Heart right ventricle (tissue), 16 donors: ENCODE results near the gene C16orf89. TPM values are rescaled to one million over a fixed set of nuclear protein-coding genes. Genes with fewer than 3 reads are reported as not detected.
A peak's percentile ranks its signal among the peaks of the same experiment; 100 is the strongest.
"Not testable (repeated sequence)": the region's sequence is repeated elsewhere in the genome, so short reads cannot be mapped to it uniquely, and the experiment has no call there.

Experiments used
- ATAC-seq, 8 donors: fragments of 200-7000 bp; cut with Tn5 transposase; one replicate each; pipeline ENCODE4 v1.9.1; 2020; ENCODE audit warnings: mild to moderate bottlenecking in 8 of 8, moderate library complexity in 8 of 8, moderate number of reproducible peaks in 1 of 8
- DNase-seq, 2 donors: peaks; one replicate each; pipeline ENCODE4 v3.0.0-alpha.2; 2020
- H3K27ac ChIP-seq, 10 donors: fragments of 200-600 bp; sonication (generic) in 2 of 10; one replicate each; pipeline versions ENCODE4 v1.5.0 to v1.8.0; 2020 to 2022; ENCODE audit warnings: mild to moderate bottlenecking in 3 of 10
- H3K27me3 ChIP-seq, 7 donors: fragments of 200-600 bp; one replicate each; pipeline ENCODE4 v1.8.0; 2021 to 2022; ENCODE audit warnings: mild to moderate bottlenecking in 2 of 7
- H3K36me3 ChIP-seq, 9 donors: fragments of 200-600 bp; sonication (generic) in 1 of 9; one replicate each; pipeline versions ENCODE4 v1.5.0 to v1.8.0; 2020 to 2022; ENCODE audit warnings: mild to moderate bottlenecking in 2 of 9
- H3K4me1 ChIP-seq, 9 donors: fragments of 200-600 bp; sonication (generic) in 1 of 9; one replicate each; pipeline versions ENCODE4 v1.5.0 to v1.8.0; 2020 to 2022; ENCODE audit warnings: mild to moderate bottlenecking in 4 of 9
- H3K4me3 ChIP-seq, 10 donors: fragments of 200-600 bp; sonication (generic) in 2 of 10; one replicate each; pipeline versions ENCODE4 v1.5.0 to v1.8.0; 2020 to 2022; ENCODE audit warnings: mild to moderate bottlenecking in 7 of 10, moderate library complexity in 2 of 10
- H3K9me3 ChIP-seq, 11 donors: fragments of 200-600 bp in 10 of 11; sonication (generic) in 2 of 11; one replicate each; pipeline versions ENCODE4 v1.5.0 to v1.8.0; 2013 to 2022; ENCODE audit warnings: mild to moderate bottlenecking in 2 of 11, control low read depth in 1 of 11, moderate library complexity in 1 of 11
- WGBS, 2 donors: extraction: QIAGEN DNeasy Blood & Tissue Kit; methylation state at CpG; one replicate each; pipeline ENCODE4 v1.1.7; 2013; ENCODE audit warnings: inconsistent platforms in 1 of 2; 5-methylcytosine and 5-hydroxymethylcytosine counted together
- intact Hi-C, 10 donors: fragments of 100-400 bp; cut with DNase I; formaldehyde crosslinking; loops; one replicate each; pipeline versions ENCODE4 v1.11.1 to v1.14.2; 2022
- polyA plus RNA-seq, 2 donors: library from polyadenylated mRNA; stranded (reverse); fragments of 200-250 nt; gene quantifications; one replicate each; pipeline ENCODE4 v1.2.3, GENCODE V29; 2013
- total RNA-seq, 10 donors: library from RNA; stranded (reverse); fragmentation: NEBNext Ultra II Directional in 3 of 10; extraction: Animal tissue kit (Norgen Biotek cat#: 25700) in 3 of 10; gene quantifications; one replicate each; pipeline versions ENCODE4 v1.2.1 to v1.2.4, GENCODE V29; 2021 to 2023
- TF ChIP-seq, protein P1 (sequence below), 9 donors: fragments of 200-600 bp; sonication (generic) in 2 of 9; IDR thresholded peaks; one replicate each; pipeline versions ENCODE4 v1.5.0 to v1.8.0; 2021 to 2022; ENCODE audit warnings: antibody characterized with exemption in 9 of 9, mild to moderate bottlenecking in 5 of 9, moderate library complexity in 1 of 9
- donor health status: Arrhythmogenic right ventricular cardiomyopathy.
- donor health status: ischemic (EF 13 %, LVEDD 7.1; RV severe dilation, severe dysfunction).
- donor health status: healthy with polysubstance abuse.
- donor health status: DM: no; HTN: yes; CAD: no.
- donor health status: DM: no; HTN: no; CAD: no.
- donor health status: ischemic (EF 25% LVEDD 6.9; RV normal size, moderate dysfunction).
- donor health status: ischemic (EF 25% LVEDD 5.7; RV mildly dilated, moderate dysfunction).
- donor health status: healthy.
- donor health status: DM: yes; HTN: yes; CAD: no.
- donor health status: Ischemic cardiomyopathy.
- donor health status: ischemic (EF 35%, LVEDD 5.7; RV mildly dilated, moderate dysfunction).
- donor health status: nonischemic (EF 11% LVEDD 7.7; RV severe dilation, severe dysfunction).
- donor health status: DM: yes; HTN: yes; CAD: no.
- donor health status: PGD.
- donor health status: ischemic (EF 29% LVEDD 5.4; RV normal size, mild dysfunction).
- donor health status: nonischemic (EF 23%, LVEDD 6.1; RV moderate dilation, normal function).

The C16orf89 gene
- total and polyA plus RNA-seq, 12 donors, result 0.28 to 44.9 (median 5.0) TPM

DNA sequence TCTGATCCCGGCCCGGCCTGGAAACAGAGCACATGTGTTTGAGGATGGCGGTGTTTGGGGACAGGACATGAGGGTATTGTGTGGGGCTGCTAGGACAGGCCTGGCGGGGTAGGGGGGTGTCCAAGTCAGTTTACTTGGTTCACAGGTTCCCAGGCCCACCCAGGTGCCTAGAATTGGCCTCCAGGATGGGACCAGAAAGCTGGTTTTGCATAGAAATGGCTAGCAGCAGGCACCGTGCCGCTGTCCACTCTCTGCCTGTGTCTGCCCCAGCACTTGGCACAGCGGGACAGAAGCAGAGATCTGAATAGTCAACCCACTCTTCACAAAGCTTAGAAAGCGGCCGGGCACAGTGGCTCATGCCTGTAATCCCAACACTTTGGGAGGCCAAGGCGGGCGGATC, 20.0 kb upstream of the C16orf89 start:
- DNase-seq, H3K27ac ChIP-seq, H3K4me1 ChIP-seq, intact Hi-C loops, H3K4me3 ChIP-seq, ATAC-seq, H3K9me3 ChIP-seq, H3K27me3 ChIP-seq: not testable (repeated sequence)
- H3K36me3 ChIP-seq, result peaks cover 0 to 88% (median 5%) of the 10 kb centered on the region in 9 donors
- WGBS, 2 donors, result 82 to 91% methylated on average over 11 of the region's 11 CpGs

DNA sequence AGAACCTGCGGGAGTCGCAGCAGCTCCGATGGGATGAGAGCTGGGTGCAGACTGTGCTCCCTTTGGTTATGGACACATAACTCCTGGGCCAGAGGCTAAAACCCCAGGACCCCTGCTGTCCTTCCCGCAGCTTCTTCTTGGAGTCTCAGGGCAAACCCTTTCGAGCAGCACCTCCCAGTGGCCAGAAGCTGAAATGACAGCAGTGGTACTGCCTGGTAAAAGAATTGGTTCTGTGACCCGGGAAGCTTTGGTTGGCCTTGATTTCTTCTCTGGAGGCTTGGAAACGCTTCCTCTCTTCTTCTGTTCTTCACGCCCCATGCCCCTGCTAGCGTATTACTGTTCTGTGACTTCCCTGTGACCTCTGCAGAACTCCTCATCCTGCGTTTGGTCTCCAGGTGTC, 19.0 kb upstream of the C16orf89 start:
- intact Hi-C loops, ATAC-seq, H3K27ac ChIP-seq, H3K27me3 ChIP-seq, H3K4me3 ChIP-seq, H3K4me1 ChIP-seq, H3K9me3 ChIP-seq: not testable (repeated sequence)
- TF ChIP-seq, protein P1, sequence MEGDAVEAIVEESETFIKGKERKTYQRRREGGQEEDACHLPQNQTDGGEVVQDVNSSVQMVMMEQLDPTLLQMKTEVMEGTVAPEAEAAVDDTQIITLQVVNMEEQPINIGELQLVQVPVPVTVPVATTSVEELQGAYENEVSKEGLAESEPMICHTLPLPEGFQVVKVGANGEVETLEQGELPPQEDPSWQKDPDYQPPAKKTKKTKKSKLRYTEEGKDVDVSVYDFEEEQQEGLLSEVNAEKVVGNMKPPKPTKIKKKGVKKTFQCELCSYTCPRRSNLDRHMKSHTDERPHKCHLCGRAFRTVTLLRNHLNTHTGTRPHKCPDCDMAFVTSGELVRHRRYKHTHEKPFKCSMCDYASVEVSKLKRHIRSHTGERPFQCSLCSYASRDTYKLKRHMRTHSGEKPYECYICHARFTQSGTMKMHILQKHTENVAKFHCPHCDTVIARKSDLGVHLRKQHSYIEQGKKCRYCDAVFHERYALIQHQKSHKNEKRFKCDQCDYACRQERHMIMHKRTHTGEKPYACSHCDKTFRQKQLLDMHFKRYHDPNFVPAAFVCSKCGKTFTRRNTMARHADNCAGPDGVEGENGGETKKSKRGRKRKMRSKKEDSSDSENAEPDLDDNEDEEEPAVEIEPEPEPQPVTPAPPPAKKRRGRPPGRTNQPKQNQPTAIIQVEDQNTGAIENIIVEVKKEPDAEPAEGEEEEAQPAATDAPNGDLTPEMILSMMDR (IDR thresholded peaks at IDR 0.05), result peak; percentile 27 to 68 (median 60)
- DNase-seq, result peak; percentile 26 to 39
- H3K36me3 ChIP-seq, result peaks cover 0 to 87% (median 5%) of the 10 kb centered on the region in 9 donors
- 64 to 66% methylated on average over 10 of the region's 10 CpGs for WGBS, 2 donors

DNA sequence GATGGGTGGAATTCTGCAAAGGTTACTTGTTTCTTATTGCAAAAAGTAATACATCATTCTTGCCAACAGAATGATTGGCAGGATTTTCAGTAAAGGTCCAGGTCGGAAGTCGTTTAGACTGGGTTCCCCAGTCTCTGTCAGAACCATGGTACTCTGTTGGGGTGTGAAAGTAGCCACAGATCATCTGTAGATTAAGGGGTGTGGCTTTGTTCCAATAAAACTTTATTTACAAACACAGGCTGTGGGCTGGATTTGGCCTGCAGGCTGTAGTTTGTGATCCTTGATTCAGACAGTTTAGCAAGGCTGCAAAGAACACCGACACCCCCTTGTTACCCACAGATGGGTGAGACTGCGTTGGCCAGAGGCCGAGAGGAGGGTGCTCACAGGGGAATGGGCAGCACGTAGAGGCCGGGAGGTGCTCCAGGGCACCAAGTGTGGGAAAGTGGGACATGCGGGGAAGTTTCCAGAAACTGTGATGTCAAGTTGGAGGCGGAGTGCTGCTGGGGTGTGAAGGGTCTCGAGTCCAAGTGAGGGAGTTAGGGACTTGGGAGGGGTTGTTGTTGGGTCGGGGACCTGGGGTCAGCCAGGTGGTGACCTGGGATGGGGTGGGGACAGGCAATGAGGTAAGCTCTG, 18.5 kb upstream of the C16orf89 start:
- 83 to 91% methylated on average over 10 to 11 of the region's 11 CpGs for WGBS, 2 donors
- not testable (repeated sequence) for ATAC-seq

DNA sequence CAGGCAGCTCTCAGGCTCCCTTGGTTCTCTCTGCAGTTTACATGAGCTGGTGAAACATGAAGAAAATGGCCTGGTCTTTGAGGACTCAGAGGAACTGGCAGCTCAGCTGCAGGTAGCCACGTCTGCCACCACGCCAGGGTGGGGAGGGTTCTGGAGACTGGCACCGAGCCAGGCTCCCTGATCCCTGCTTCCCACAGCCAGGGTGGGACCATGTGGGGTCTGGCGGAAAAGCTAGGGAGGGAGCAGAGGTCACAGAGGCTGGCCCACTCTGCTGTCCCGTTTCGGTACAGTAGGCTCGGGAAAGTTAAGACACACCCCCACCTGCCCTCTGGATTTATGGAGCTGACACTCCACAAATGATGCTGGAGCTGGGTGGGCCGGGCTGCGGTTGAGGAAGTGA, 17.9 kb upstream of the C16orf89 start:
- H3K27me3 ChIP-seq, DNase-seq, H3K4me3 ChIP-seq, H3K9me3 ChIP-seq, H3K27ac ChIP-seq, ATAC-seq, H3K4me1 ChIP-seq, intact Hi-C loops: not testable (repeated sequence)
- peaks cover 0 to 87% (median 5%) of the 10 kb centered on the region in 9 donors for H3K36me3 ChIP-seq
- 93% methylated on average over 9 of the region's 9 CpGs for WGBS, 2 donors

More for the DNA sequence above, 18.5 kb upstream of the C16orf89 start:
- H3K9me3 ChIP-seq, DNase-seq, H3K27ac ChIP-seq, H3K4me3 ChIP-seq, intact Hi-C loops, H3K4me1 ChIP-seq, H3K27me3 ChIP-seq: not testable (repeated sequence)
- H3K36me3 ChIP-seq, result peaks cover 0 to 87% (median 5%) of the 10 kb centered on the region in 9 donors

DNA sequence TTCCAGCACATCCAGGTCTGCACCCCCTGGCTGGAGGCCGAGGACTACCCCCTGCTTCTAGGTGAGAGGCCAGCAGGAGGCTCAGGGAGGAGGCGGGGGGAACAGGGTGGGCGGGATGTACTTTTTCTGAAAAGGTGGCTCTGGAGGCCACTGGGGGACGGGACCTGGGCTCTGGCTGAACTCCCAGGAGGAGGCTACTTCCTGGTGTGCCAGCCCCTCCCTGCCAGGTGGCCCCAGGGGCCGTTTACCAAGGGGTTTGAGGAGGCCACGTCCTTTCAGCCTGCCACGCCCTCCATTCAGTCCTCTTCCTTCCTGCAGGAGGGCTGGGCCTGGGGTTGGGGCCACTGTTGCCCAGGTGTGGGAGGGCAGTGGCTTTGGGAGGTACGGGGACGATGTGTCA, 15.2 kb upstream of the C16orf89 start:
- intact Hi-C loops, H3K4me3 ChIP-seq, H3K27ac ChIP-seq, H3K4me1 ChIP-seq, H3K27me3 ChIP-seq, ATAC-seq, DNase-seq, H3K9me3 ChIP-seq: not testable (repeated sequence)
- WGBS, 2 donors, result 73 to 83% methylated on average over 8 to 9 of the region's 9 CpGs
- peaks cover 0 to 92% (median 9%) of the 10 kb centered on the region in 9 donors for H3K36me3 ChIP-seq

DNA sequence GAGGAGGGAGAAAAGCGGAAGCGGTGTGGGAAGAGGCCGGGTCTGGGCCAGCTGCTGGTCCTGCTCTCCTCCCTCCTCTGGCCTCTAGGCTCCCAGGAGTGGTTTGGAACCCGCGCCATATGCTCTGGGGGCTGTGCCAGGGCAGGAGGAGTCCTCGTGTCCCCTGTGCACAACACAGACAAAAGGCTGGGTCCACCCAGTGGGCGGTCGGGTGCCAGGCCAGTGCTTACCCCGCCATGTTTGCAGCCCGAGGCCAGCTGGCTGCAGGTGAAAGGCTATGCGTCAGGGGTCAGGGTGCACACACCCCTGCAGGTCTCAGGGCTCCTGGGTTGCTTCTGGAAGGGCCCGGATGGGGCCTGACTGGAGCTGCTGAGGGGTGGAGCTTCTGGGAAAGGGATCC, 14.7 kb upstream of the C16orf89 start:
- H3K9me3 ChIP-seq, H3K4me1 ChIP-seq, DNase-seq, intact Hi-C loops, ATAC-seq, H3K27ac ChIP-seq, H3K4me3 ChIP-seq, H3K27me3 ChIP-seq: not testable (repeated sequence)
- WGBS, 2 donors, result 90 to 94% methylated on average over 12 of the region's 12 CpGs
- peaks cover 0 to 92% (median 14%) of the 10 kb centered on the region in 9 donors for H3K36me3 ChIP-seq

DNA sequence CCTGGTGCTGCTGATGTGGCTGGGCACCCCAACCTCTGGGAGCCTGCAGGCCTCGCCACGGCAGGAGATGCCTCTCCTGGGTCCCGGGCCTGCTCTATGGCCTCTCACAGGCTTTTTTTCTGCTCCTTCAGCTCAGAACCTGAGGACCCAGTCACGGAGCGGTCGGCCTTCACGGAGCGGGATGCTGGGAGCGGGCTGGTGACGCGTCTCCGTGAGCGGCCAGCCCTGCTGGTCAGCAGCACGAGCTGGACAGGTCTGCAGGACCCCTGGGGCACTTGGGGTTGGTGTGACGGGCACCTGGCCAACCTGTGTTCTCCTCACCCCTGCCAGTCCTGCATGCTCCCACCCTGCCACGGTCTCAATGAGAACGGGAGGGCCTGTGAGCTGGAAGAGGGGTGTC, 12.9 kb upstream of the C16orf89 start:
- DNase-seq (no peak), ATAC-seq (no peak)
- Histone ChIP-seq H3K9me3 (no peaks in the 10 kb centered on the region), H3K36me3 (peaks cover 0 to 98% (median 13%) of the 10 kb centered on the region in 9 donors), H3K4me3 (no peak overlapping the region), H3K27me3 (no peaks in the 10 kb centered on the region), H3K4me1 (peaks cover 0 to 3% (median 0%) of the 10 kb centered on the region in 9 donors), H3K27ac (no peak overlapping the region)
- WGBS, 2 donors, result 89 to 96% methylated on average over 17 of the region's 17 CpGs
- TF ChIP-seq, protein P1 (IDR thresholded peaks at IDR 0.05), result no peak
- intact Hi-C loops, result no loop called here
